PC-9 (cell line): ENCODE data around the gene LHFPL2.

Source experiments
- EZH2 ChIP-seq: fragments of 200-600 bp; sonication (generic); IDR thresholded peaks from 2 replicates; pipeline ENCODE4 v1.8.0; 2017; ENCODE audit warnings: antibody characterized with exemption, low read depth
- TF ChIP-seq, protein P1 (sequence below): fragments of 200-600 bp; sonication (generic); conservative IDR thresholded peaks from 2 replicates; pipeline ENCODE4 v1.6.1; 2017; ENCODE audit warnings: mixed run types, antibody characterized with exemption, mild to moderate bottlenecking, moderate library complexity

DNA sequence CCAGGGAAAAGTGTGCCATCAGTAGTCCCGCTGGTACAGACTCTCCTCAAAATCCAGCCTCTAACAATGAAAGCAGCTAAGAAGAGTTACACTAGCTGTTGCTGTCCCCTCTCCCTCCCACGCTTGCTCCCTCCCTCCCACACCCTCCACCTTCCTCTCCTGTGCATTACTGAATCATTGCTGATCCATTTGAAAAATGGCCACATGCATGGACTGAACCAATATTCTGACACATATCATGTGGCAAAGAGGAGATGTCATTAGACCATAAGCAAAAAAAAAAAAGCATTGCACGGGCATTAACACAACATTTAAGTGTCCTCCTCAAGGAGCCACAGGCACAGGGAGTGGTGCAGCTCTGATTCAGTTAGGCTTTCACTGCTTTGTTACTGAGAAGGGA lies 37.9 kb downstream of the LHFPL2 start:
- TF ChIP-seq, protein P1, sequence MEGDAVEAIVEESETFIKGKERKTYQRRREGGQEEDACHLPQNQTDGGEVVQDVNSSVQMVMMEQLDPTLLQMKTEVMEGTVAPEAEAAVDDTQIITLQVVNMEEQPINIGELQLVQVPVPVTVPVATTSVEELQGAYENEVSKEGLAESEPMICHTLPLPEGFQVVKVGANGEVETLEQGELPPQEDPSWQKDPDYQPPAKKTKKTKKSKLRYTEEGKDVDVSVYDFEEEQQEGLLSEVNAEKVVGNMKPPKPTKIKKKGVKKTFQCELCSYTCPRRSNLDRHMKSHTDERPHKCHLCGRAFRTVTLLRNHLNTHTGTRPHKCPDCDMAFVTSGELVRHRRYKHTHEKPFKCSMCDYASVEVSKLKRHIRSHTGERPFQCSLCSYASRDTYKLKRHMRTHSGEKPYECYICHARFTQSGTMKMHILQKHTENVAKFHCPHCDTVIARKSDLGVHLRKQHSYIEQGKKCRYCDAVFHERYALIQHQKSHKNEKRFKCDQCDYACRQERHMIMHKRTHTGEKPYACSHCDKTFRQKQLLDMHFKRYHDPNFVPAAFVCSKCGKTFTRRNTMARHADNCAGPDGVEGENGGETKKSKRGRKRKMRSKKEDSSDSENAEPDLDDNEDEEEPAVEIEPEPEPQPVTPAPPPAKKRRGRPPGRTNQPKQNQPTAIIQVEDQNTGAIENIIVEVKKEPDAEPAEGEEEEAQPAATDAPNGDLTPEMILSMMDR, result no peak
- no peak for TF ChIP-seq EZH2
